GM23338 (cell line): ENCODE data around the gene NEK10.

Experiments
- ETS1 ChIP-seq: IDR thresholded peaks from 2 replicates; pipeline ENCODE4 v1.6.1; 2016; ENCODE audit warnings: antibody characterized with exemption
- EZH2 ChIP-seq: fragments of 200-600 bp; sonication (generic); IDR thresholded peaks from one replicate; pipeline ENCODE4 v1.8.0; 2017; ENCODE audit warnings: antibody characterized with exemption, mild to moderate bottlenecking, low read depth; ENCODE audit not compliant: unreplicated experiment
- EZH2phosphoT487 ChIP-seq: fragments of 200-600 bp; sonication (generic); IDR thresholded peaks from one replicate; pipeline ENCODE4 v1.8.1; 2018; ENCODE audit warnings: antibody characterized with exemption; ENCODE audit not compliant: unreplicated experiment
- JUNB ChIP-seq: IDR thresholded peaks from one replicate; pipeline ENCODE4 v1.6.1; 2016; ENCODE audit warnings: antibody characterized with exemption; ENCODE audit not compliant: unreplicated experiment
- POLR2AphosphoS5 ChIP-seq: IDR thresholded peaks from 2 replicates; pipeline ENCODE4 v1.6.1; 2016; ENCODE audit warnings: antibody characterized with exemption, low read depth
- STAT1 ChIP-seq: IDR thresholded peaks from one replicate; pipeline ENCODE4 v1.6.1; 2016; ENCODE audit warnings: antibody characterized with exemption; ENCODE audit not compliant: unreplicated experiment
- ZNF331 ChIP-seq: fragments of 250-450 bp; sonication (Bioruptor Pico); IDR thresholded peaks from 2 replicates; pipeline ENCODE4 v1.5.0; 2020; ENCODE audit warnings: low read depth, mild to moderate bottlenecking, moderate library complexity
- TF ChIP-seq, protein P1 (sequence below), 2 experiments: fragments of 200-600 bp in 1 of 2; sonication (generic) in 1 of 2; conservative IDR thresholded peaks; 2 replicates each; pipeline versions ENCODE4 v1.5.1 to v1.6.1; 2016 to 2017; ENCODE audit warnings: antibody characterized with exemption in 2 of 2, low read depth in 2 of 2, mild to moderate bottlenecking in 2 of 2, moderate library complexity in 1 of 2
- TF ChIP-seq, protein P2 (sequence below): IDR thresholded peaks from one replicate; pipeline ENCODE4 v1.6.1; 2018; ENCODE audit warnings: antibody characterized with exemption; ENCODE audit not compliant: unreplicated experiment
- TF ChIP-seq, protein P3 (sequence below): fragments of 250-450 bp; sonication (Bioruptor Pico); IDR thresholded peaks from 2 replicates; pipeline ENCODE4 v1.5.0; 2020; ENCODE audit warnings: mild to moderate bottlenecking, moderate library complexity

GRCh38 chr3:27302891-27303290 is 66.3 kb downstream of the NEK10 start:
- TF ChIP-seq, protein P1, sequence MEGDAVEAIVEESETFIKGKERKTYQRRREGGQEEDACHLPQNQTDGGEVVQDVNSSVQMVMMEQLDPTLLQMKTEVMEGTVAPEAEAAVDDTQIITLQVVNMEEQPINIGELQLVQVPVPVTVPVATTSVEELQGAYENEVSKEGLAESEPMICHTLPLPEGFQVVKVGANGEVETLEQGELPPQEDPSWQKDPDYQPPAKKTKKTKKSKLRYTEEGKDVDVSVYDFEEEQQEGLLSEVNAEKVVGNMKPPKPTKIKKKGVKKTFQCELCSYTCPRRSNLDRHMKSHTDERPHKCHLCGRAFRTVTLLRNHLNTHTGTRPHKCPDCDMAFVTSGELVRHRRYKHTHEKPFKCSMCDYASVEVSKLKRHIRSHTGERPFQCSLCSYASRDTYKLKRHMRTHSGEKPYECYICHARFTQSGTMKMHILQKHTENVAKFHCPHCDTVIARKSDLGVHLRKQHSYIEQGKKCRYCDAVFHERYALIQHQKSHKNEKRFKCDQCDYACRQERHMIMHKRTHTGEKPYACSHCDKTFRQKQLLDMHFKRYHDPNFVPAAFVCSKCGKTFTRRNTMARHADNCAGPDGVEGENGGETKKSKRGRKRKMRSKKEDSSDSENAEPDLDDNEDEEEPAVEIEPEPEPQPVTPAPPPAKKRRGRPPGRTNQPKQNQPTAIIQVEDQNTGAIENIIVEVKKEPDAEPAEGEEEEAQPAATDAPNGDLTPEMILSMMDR (conservative IDR thresholded peaks at IDR 0.05; ENCODE audit: low read depth in 2 of 2): no peak
- TF ChIP-seq, protein P2, sequence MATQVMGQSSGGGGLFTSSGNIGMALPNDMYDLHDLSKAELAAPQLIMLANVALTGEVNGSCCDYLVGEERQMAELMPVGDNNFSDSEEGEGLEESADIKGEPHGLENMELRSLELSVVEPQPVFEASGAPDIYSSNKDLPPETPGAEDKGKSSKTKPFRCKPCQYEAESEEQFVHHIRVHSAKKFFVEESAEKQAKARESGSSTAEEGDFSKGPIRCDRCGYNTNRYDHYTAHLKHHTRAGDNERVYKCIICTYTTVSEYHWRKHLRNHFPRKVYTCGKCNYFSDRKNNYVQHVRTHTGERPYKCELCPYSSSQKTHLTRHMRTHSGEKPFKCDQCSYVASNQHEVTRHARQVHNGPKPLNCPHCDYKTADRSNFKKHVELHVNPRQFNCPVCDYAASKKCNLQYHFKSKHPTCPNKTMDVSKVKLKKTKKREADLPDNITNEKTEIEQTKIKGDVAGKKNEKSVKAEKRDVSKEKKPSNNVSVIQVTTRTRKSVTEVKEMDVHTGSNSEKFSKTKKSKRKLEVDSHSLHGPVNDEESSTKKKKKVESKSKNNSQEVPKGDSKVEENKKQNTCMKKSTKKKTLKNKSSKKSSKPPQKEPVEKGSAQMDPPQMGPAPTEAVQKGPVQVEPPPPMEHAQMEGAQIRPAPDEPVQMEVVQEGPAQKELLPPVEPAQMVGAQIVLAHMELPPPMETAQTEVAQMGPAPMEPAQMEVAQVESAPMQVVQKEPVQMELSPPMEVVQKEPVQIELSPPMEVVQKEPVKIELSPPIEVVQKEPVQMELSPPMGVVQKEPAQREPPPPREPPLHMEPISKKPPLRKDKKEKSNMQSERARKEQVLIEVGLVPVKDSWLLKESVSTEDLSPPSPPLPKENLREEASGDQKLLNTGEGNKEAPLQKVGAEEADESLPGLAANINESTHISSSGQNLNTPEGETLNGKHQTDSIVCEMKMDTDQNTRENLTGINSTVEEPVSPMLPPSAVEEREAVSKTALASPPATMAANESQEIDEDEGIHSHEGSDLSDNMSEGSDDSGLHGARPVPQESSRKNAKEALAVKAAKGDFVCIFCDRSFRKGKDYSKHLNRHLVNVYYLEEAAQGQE: no peak
- TF ChIP-seq JUNB (no peak), EZH2 (no peak), ETS1 (no peak), POLR2AphosphoS5 (no peak), EZH2phosphoT487 (no peak), ZNF331 (CRISPR knock-in tag) (no peak), STAT1 (no peak)
- TF ChIP-seq, protein P3, sequence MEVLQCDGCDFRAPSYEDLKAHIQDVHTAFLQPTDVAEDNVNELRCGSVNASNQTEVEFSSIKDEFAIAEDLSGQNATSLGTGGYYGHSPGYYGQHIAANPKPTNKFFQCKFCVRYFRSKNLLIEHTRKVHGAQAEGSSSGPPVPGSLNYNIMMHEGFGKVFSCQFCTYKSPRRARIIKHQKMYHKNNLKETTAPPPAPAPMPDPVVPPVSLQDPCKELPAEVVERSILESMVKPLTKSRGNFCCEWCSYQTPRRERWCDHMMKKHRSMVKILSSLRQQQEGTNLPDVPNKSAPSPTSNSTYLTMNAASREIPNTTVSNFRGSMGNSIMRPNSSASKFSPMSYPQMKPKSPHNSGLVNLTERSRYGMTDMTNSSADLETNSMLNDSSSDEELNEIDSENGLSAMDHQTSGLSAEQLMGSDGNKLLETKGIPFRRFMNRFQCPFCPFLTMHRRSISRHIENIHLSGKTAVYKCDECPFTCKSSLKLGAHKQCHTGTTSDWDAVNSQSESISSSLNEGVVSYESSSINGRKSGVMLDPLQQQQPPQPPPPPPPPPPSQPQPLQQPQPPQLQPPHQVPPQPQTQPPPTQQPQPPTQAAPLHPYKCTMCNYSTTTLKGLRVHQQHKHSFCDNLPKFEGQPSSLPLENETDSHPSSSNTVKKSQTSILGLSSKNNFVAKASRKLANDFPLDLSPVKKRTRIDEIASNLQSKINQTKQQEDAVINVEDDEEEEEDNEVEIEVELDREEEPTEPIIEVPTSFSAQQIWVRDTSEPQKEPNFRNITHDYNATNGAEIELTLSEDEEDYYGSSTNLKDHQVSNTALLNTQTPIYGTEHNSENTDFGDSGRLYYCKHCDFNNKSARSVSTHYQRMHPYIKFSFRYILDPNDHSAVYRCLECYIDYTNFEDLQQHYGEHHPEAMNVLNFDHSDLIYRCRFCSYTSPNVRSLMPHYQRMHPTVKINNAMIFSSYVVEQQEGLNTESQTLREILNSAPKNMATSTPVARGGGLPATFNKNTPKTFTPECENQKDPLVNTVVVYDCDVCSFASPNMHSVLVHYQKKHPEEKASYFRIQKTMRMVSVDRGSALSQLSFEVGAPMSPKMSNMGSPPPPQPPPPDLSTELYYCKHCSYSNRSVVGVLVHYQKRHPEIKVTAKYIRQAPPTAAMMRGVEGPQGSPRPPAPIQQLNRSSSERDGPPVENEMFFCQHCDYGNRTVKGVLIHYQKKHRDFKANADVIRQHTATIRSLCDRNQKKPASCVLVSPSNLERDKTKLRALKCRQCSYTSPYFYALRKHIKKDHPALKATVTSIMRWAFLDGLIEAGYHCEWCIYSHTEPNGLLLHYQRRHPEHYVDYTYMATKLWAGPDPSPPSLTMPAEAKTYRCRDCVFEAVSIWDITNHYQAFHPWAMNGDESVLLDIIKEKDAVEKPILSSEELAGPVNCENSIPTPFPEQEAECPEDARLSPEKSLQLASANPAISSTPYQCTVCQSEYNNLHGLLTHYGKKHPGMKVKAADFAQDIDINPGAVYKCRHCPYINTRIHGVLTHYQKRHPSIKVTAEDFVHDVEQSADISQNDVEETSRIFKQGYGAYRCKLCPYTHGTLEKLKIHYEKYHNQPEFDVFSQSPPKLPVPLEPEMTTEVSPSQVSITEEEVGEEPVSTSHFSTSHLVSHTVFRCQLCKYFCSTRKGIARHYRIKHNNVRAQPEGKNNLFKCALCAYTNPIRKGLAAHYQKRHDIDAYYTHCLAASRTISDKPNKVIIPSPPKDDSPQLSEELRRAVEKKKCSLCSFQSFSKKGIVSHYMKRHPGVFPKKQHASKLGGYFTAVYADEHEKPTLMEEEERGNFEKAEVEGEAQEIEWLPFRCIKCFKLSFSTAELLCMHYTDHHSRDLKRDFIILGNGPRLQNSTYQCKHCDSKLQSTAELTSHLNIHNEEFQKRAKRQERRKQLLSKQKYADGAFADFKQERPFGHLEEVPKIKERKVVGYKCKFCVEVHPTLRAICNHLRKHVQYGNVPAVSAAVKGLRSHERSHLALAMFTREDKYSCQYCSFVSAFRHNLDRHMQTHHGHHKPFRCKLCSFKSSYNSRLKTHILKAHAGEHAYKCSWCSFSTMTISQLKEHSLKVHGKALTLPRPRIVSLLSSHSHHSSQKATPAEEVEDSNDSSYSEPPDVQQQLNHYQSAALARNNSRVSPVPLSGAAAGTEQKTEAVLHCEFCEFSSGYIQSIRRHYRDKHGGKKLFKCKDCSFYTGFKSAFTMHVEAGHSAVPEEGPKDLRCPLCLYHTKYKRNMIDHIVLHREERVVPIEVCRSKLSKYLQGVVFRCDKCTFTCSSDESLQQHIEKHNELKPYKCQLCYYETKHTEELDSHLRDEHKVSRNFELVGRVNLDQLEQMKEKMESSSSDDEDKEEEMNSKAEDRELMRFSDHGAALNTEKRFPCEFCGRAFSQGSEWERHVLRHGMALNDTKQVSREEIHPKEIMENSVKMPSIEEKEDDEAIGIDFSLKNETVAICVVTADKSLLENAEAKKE (CRISPR knock-in tag): no peak
